Calu3 (cell line): ENCODE results near the gene PLIN3. TPM values are rescaled to one million over a fixed set of nuclear protein-coding genes. Genes with fewer than 3 reads are reported as not detected.

Experiments
- BruUV-seq: library from RNA; stranded (reverse); fragments of 400-500 nt; replicated peaks from 2 replicates; lab custom pipeline; 2021; lab: Mats Ljungman, UMichigan
- CTCF ChIA-PET: fragments of 300-600 bp; sonication (Branson Sonifier 250); formaldehyde crosslinking; loops from one replicate; lab custom pipeline; 2022; ENCODE audit warnings: antibody characterized with exemption; lab: Charles Lee
- DNase-seq: peaks from one replicate; pipeline ENCODE4 v3.0.0; 2022
- H3K27ac Mint-ChIP-seq: one replicate; pipeline ENCODE4 v1.8.0; 2022; ENCODE audit warnings: mixed read lengths; ENCODE audit not compliant: unreplicated experiment
- H3K27me3 Mint-ChIP-seq: one replicate; pipeline ENCODE4 v1.8.0; 2022; ENCODE audit warnings: mixed read lengths; ENCODE audit not compliant: unreplicated experiment
- H3K36me3 Mint-ChIP-seq: one replicate; pipeline ENCODE4 v1.8.0; 2022; ENCODE audit warnings: mild to moderate bottlenecking, moderate library complexity, mixed read lengths; ENCODE audit not compliant: insufficient read depth, unreplicated experiment
- H3K4me1 Mint-ChIP-seq: one replicate; pipeline ENCODE4 v1.8.0; 2022; ENCODE audit warnings: mild to moderate bottlenecking, low read depth, mixed read lengths; ENCODE audit not compliant: unreplicated experiment
- H3K4me3 Mint-ChIP-seq: one replicate; pipeline ENCODE4 v1.8.0; 2022; ENCODE audit warnings: mild to moderate bottlenecking, low read depth, moderate library complexity, mixed read lengths; ENCODE audit not compliant: unreplicated experiment
- H3K9me3 Mint-ChIP-seq: one replicate; pipeline ENCODE4 v1.8.0; 2022; ENCODE audit warnings: low read depth, mixed read lengths; ENCODE audit not compliant: unreplicated experiment
- CTCF ChIP-seq: fragments of 200-600 bp; IDR thresholded peaks from one replicate; pipeline ENCODE4 v1.8.0; 2022; ENCODE audit warnings: antibody characterized with exemption; ENCODE audit not compliant: unreplicated experiment
- intact Hi-C: fragments of 100-400 bp; cut with micrococcal nuclease; formaldehyde crosslinking; loops from one replicate; pipeline ENCODE4 v1.10.0; 2022; ENCODE audit not compliant: unreplicated experiment
- total RNA-seq: library from RNA; stranded (reverse); gene quantifications from 2 replicates; pipeline ENCODE4 v1.2.3, GENCODE V29; 2022

The PLIN3 gene
- total RNA-seq, 1 experiment from 2014 or later: 43.7 TPM

- Mint-ChIP-seq H3K9me3 (no peaks in the 10 kb centered on the region), H3K27me3 (no peaks in the 10 kb centered on the region), H3K36me3 (peaks cover 31% of the 10 kb centered on the region), H3K27ac (peak overlapping the region; percentile 66), H3K4me3 (peak overlapping the region; percentile 66), H3K4me1 (peaks cover 33% of the 10 kb centered on the region)
- DNase-seq: no peak
- BruUV-seq: no TSS peak
- intact Hi-C loops: loop anchor here (1.0 to 5.0 kb wide), 2 partner anchors 38 to 103 kb away; no protein-coding TSS in a partner anchor
- no peak for TF ChIP-seq CTCF
- CTCF ChIA-PET: interaction anchor here (0.6 to 2.4 kb wide), 8 partner anchors 37 to 438 kb away, joined by 3 to 30 read pairs (median 6); partner anchors contain the start of gene FEM1A
These were observed 43.3 kb upstream of the PLIN3 start for GRCh38 chr19:4910594-4911281.

GRCh38 chr19:4909897-4910593 is 42.6 kb upstream of the PLIN3 start:
- no TSS peak for BruUV-seq
- Mint-ChIP-seq H3K27me3 (no peaks in the 10 kb centered on the region), H3K36me3 (peaks cover 26% of the 10 kb centered on the region), H3K27ac (peak overlapping the region; percentile 66), H3K9me3 (no peaks in the 10 kb centered on the region), H3K4me1 (peaks cover 33% of the 10 kb centered on the region), H3K4me3 (peak overlapping the region; percentile 66)
- intact Hi-C loops: loop anchor here (5.0 kb wide), 1 partner anchor 103 kb away; no protein-coding TSS in a partner anchor
- CTCF ChIA-PET: interaction anchor here (0.7 to 2.4 kb wide), 2 partner anchors 100 to 119 kb away, joined by 3 to 30 read pairs; partner anchors contain the start of gene FEM1A
- no peak for TF ChIP-seq CTCF
- peak; percentile 90 for DNase-seq

- DNase-seq: peak; percentile 55
- Mint-ChIP-seq H3K9me3 (no peaks in the 10 kb centered on the region), H3K27me3 (no peaks in the 10 kb centered on the region), H3K36me3 (peaks cover 26% of the 10 kb centered on the region), H3K4me1 (peaks cover 29% of the 10 kb centered on the region), H3K27ac (peak within 1 kb of the TSS; percentile 66), H3K4me3 (peak within 1 kb of the TSS; percentile 66)
- CTCF ChIA-PET: no interaction called here
- no peak for TF ChIP-seq CTCF
- intact Hi-C loops: no loop called here
- no TSS peak for BruUV-seq
These were observed 41.9 kb upstream of the PLIN3 start, which contains the start of gene UHRF1 for GRCh38 chr19:4909156-4909896. TSS of gene UHRF1 (plus strand) at chr19:4909501. CDS start at chr19:4910886, 1,385 bp downstream.

- no TSS peak for BruUV-seq
- Mint-ChIP-seq H3K36me3 (peaks cover 26% of the 10 kb centered on the region), H3K4me3 (peak overlapping the region; percentile 66), H3K4me1 (peaks cover 24% of the 10 kb centered on the region), H3K9me3 (no peaks in the 10 kb centered on the region), H3K27me3 (no peaks in the 10 kb centered on the region), H3K27ac (no peak overlapping the region)
- CTCF ChIA-PET: no interaction called here
- DNase-seq: no peak
- intact Hi-C loops: no loop called here
- TF ChIP-seq CTCF: no peak
These were observed 41.3 kb upstream of the PLIN3 start for GRCh38 chr19:4908781-4909155.
